Suprapubic skin (tissue), 4 donors: Measurements from ENCODE around the gene LCE2B. TPM values are rescaled to one million over a fixed set of nuclear protein-coding genes. Genes with fewer than 3 reads are reported as not detected.
"Not testable (repeated sequence)": the region's sequence is repeated elsewhere in the genome, so short reads cannot be mapped to it uniquely, and the experiment has no call there.

Experiments used
- DNase-seq, 2 donors: peaks; one replicate each; pipeline ENCODE4 v3.0.0-alpha.2; 2019; ENCODE audit warnings: low spot score in 2 of 2
- H3K27ac ChIP-seq: fragments of 200-600 bp; sonication (generic); one replicate; pipeline ENCODE4 v1.5.1; 2019
- H3K27me3 ChIP-seq: fragments of 200-600 bp; sonication (generic); one replicate; pipeline ENCODE4 v1.5.1; 2019
- H3K36me3 ChIP-seq: fragments of 200-600 bp; sonication (generic); one replicate; pipeline ENCODE4 v1.5.1; 2019
- H3K4me1 ChIP-seq: fragments of 200-600 bp; sonication (generic); one replicate; pipeline ENCODE4 v1.5.1; 2019
- H3K4me3 ChIP-seq: fragments of 200-600 bp; sonication (generic); one replicate; pipeline ENCODE4 v1.5.1; 2019; ENCODE audit warnings: mild to moderate bottlenecking
- H3K9me3 ChIP-seq: fragments of 200-600 bp; sonication (generic); one replicate; pipeline ENCODE4 v1.5.1; 2019
- CTCF ChIP-seq, 2 donors: fragments of 200-600 bp in 1 of 2; fragments of 450-650 bp in 1 of 2; sonication (generic) in 1 of 2; IDR thresholded peaks; one replicate each; pipeline ENCODE4 v1.5.1; 2016 to 2019; ENCODE audit warnings: antibody characterized with exemption in 2 of 2, mild to moderate bottlenecking in 1 of 2, moderate library complexity in 1 of 2
- EP300 ChIP-seq: sonication (generic); formaldehyde crosslinking; IDR thresholded peaks from one replicate; pipeline ENCODE4 v1.6.1; 2017; ENCODE audit warnings: antibody characterized with exemption
- POLR2A ChIP-seq, 2 donors: fragments of 450-650 bp; IDR thresholded peaks; one replicate each; pipeline ENCODE4 v1.6.1; 2017; ENCODE audit warnings: antibody characterized with exemption in 2 of 2, mild to moderate bottlenecking in 2 of 2, moderate library complexity in 2 of 2
- POLR2AphosphoS5 ChIP-seq, 3 donors: sonication (generic); formaldehyde crosslinking; IDR thresholded peaks; one replicate each; pipeline ENCODE4 v1.6.1; 2017; ENCODE audit warnings: antibody characterized with exemption in 3 of 3
- WGBS: methylation state at CpG from one replicate; pipeline ENCODE4 v1.1.5; 2018; 5-methylcytosine and 5-hydroxymethylcytosine counted together
- total RNA-seq, 4 donors: library from RNA; depleted of rRNA; stranded (reverse); fragments of >200 nt; gene quantifications; one replicate each; pipeline ENCODE4 v1.1.0, GENCODE V29; 2016

LCE2B gene
- total RNA-seq, 4 donors from 2014 or later, result 91.9 to 1,442 (median 997) TPM

DNA sequence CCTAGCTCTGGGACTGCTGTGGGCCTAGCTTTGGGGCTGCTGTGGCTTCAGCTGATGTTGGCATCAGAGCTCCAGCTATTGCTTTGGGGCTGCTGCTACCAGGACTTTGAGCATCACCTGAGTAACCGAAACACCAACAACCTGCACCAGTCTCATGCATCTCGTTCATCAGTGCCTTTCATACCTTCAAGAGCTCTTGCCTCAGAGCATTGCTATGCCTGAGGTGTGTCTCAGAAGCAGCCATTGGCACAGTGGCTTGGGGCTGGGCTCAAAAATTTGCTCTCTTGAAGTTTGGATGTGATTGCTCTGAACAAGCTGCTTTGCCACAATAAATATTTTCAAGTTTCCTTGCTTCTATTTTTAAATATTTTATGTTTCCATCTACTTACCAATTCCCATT is 29.5 kb upstream of the LCE2B start:
- H3K27me3 ChIP-seq, result no peaks in the 10 kb centered on the region
- H3K27ac ChIP-seq, result no peak overlapping the region
- H3K4me3 ChIP-seq, result no peak overlapping the region
- H3K9me3 ChIP-seq, result no peaks in the 10 kb centered on the region
- no peak for DNase-seq
- TF ChIP-seq POLR2AphosphoS5 (IDR thresholded peaks at IDR 0.05) (no peak), EP300 (no peak), CTCF (IDR thresholded peaks at IDR 0.05) (no peak), POLR2A (IDR thresholded peaks at IDR 0.05) (no peak)
- H3K36me3 ChIP-seq, result no peaks in the 10 kb centered on the region
- 55% methylated on average over 2 of the region's 2 CpGs for WGBS
- H3K4me1 ChIP-seq, result no peaks in the 10 kb centered on the region

- TF ChIP-seq CTCF (IDR thresholded peaks at IDR 0.05) (no peak), POLR2A (IDR thresholded peaks at IDR 0.05) (no peak), POLR2AphosphoS5 (IDR thresholded peaks at IDR 0.05) (no peak), EP300 (no peak)
- H3K27ac ChIP-seq, result no peak overlapping the region
- DNase-seq, result no peak
- H3K4me3 ChIP-seq, result no peak overlapping the region
- H3K9me3 ChIP-seq, result no peaks in the 10 kb centered on the region
- no peaks in the 10 kb centered on the region for H3K4me1 ChIP-seq
- no peaks in the 10 kb centered on the region for H3K36me3 ChIP-seq
- WGBS, result 86% methylated on average over 4 of the region's 4 CpGs
- no peaks in the 10 kb centered on the region for H3K27me3 ChIP-seq
Observed at GRCh38 chr1:152657677-152658076, 28.2 kb upstream of the LCE2B start.

GRCh38 chr1:152658649-152659048 is 27.3 kb upstream of the LCE2B start:
- no peaks in the 10 kb centered on the region for H3K9me3 ChIP-seq
- 98% methylated on average over 3 of the region's 3 CpGs for WGBS

DNA sequence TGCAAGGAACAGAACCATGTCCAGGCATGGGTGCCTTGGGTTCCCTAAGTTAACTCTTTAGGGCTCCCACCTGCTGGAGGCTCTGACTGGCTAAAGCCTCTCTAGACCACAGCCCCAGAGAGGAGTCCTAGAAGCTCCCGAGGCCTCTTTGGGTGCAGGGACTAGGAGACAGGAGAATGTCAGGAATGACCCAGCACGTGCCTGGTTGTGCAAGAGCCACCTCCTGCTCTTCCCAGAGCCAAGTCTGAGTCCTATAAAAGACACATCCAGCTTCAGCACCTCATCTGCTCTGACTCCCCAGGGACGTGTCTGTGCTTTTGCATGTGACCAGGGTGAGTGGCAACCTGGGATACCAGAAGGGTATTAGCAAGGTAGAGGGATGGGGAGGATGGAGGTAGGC is 22.8 kb upstream of the LCE2B start, which contains the start of gene LCE2D:
TSS of gene LCE2D (plus strand) at position 283 of the 400 bp plus-strand sequence. CDS start 726 bp downstream, outside the sequence.
- Histone ChIP-seq H3K27ac (no peak within 1 kb of the TSS), H3K4me1 (no peaks in the 10 kb centered on the region), H3K9me3 (no peaks in the 10 kb centered on the region), H3K4me3 (no peak within 1 kb of the TSS), H3K27me3 (no peaks in the 10 kb centered on the region), H3K36me3 (no peaks in the 10 kb centered on the region)
- TF ChIP-seq POLR2A (IDR thresholded peaks at IDR 0.05) (no peak), CTCF (IDR thresholded peaks at IDR 0.05) (no peak), EP300 (no peak), POLR2AphosphoS5 (IDR thresholded peaks at IDR 0.05) (no peak)
- WGBS, result 100% methylated on average over 3 of the region's 3 CpGs
- DNase-seq, result no peak

More at GRCh38 chr1:152658649-152659048, 27.3 kb upstream of the LCE2B start:
- H3K36me3 ChIP-seq, result no peaks in the 10 kb centered on the region
- H3K4me3 ChIP-seq, result no peak overlapping the region
- no peaks in the 10 kb centered on the region for H3K27me3 ChIP-seq
- H3K4me1 ChIP-seq, result no peaks in the 10 kb centered on the region
- TF ChIP-seq EP300 (no peak), POLR2AphosphoS5 (IDR thresholded peaks at IDR 0.05) (no peak)
- H3K27ac ChIP-seq, result no peak overlapping the region
- no peak for DNase-seq

DNA sequence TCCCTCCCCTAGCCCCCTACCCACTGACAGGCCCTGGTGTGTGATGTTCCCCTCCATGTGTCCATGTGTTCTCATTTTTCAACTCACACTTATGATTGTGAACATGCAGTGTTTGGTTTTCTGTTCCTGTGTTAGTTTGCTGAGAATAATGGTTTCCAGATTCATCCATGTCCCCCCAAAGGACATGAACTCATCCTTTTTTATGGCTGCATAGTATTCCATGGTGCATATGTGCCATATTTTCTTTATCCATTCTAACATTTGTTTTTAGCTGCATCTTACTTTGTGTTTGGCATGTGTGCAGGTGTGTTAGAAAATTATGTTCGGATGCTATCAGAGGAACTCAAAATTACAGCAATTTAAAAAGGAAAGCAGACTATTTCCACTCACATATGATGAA is 19.8 kb upstream of the LCE2B start:
- not testable (repeated sequence) for DNase-seq, H3K4me1 ChIP-seq, H3K27ac ChIP-seq, H3K27me3 ChIP-seq, H3K9me3 ChIP-seq, H3K4me3 ChIP-seq, H3K36me3 ChIP-seq
- WGBS, result 97% methylated on average over 1 of the region's 1 CpG

DNA sequence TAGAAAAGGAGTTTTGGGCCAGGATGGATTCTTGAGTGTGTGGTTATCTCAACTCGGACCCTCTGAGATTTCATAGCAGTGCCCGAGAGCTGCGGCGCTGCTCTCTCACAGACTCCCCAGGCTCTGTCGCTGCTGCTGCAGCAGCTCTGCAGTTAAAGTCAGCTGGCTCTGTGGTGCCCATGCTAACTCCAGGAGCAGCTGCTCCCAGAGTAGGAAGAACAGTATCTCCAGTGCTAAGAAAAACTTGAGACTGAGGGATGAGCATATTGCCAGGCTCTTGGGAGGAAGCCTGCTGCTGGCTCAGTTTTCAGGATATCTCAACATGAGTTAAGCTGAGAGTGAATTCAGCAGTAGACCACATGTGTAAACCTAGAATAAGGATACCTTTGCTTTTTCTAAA is 18.3 kb upstream of the LCE2B start:
- no peak for DNase-seq
- TF ChIP-seq CTCF (IDR thresholded peaks at IDR 0.05), result no peak
- TF ChIP-seq POLR2AphosphoS5 (IDR thresholded peaks at IDR 0.05), result no peak
- TF ChIP-seq EP300, result no peak
- no peak for TF ChIP-seq POLR2A (IDR thresholded peaks at IDR 0.05)
- Histone ChIP-seq H3K27ac (no peak overlapping the region), H3K36me3 (no peaks in the 10 kb centered on the region), H3K9me3 (no peaks in the 10 kb centered on the region), H3K4me3 (no peak overlapping the region), H3K4me1 (no peaks in the 10 kb centered on the region), H3K27me3 (no peaks in the 10 kb centered on the region)
- WGBS, result 91% methylated on average over 5 of the region's 5 CpGs
